Activated CD8-positive, alpha-beta memory T cell treated with anti-CD3 and anti-CD28 coated beads for 1 hour (primary cell): ENCODE measurements around the gene KRTAP9-7.
A peak's percentile ranks its signal among the peaks of the same experiment; 100 is the strongest.
"Not testable (repeated sequence)": the region's sequence is repeated elsewhere in the genome, so short reads cannot be mapped to it uniquely, and the experiment has no call there.

ENCODE experiments used
- DNase-seq, 2 donors: peaks; one replicate each; pipeline ENCODE4 v3.0.0-alpha.2; 2020; ENCODE audit warnings: low read depth in 1 of 2; ENCODE audit errors: extremely low read depth in 1 of 2

The KRTAP9-7 gene

DNA sequence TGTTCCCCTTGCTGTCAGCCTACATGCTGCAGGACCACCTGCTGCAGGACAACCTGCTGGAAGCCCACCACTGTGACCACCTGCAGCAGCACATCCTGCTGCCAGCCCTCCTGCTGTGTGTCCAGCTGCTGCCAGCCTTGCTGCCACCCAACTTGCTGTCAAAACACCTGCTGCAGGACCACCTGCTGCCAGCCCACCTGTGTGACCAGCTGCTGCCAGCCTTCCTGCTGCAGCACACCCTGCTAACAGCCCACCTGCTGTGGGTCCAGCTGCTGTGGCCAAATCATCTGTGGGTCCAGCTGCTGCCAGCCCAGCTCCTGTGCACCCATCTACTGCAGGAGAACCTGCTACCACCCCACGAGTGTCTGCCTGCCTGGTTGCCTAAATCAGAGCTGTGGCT, 4.2 kb upstream of the KRTAP9-7 start:
- DNase-seq = not testable (repeated sequence)

DNA sequence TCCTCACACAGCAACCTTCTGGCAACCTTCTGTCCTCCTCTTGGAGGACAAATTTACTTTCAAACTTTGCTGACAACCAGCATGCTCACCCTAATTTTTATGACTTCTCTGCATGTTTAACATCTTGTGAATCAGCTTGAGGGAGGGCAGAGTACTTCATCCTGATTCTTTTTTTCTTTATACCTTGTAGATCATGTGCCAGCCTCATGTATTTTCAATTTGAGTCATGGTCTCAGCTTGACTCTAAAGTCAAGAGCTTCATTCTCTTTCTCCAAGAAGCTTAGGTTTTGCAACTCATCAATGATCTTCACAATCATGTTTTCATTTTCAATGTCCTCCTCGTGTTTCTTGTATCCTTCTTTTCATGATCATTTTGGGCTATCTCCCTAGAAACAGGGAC, 3.6 kb upstream of the KRTAP9-7 start:
- no peak for DNase-seq

DNA sequence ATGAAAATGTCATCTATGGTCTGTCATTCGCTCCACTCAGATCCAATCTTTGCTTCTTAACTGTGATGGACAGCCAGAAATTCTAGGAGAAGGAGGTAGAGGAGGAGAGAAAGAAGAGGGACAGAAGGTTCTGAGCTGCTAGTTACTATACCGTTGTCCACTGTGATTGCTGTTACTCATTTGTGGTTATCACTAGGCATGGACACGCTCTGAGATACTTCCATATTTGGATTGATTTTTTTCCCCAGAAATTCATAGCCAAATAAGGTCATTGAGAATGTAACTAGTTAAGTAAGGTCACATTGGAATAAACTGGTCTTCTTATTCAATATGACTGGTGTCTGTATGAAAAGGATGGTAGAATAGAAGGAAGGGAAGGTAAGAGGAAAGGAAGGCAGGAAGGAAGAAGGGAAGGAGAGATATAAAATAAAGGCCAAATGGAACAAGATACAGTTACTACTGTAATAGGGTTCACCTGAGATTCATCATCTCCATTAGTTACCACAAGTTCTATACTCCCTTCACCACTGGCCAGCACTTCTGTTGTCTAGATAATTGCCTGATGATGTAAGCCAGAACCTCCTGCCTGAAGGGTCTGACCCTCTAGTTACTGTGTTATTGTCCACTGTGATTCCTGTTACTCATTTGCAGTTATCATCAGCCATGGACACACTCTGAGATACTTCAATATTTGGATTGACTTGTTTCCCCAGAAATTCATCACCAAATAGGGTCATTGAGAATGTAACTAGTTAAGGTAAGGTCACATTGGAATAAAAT, 2.9 kb downstream of the KRTAP9-7 start:
- no peak for DNase-seq

DNA sequence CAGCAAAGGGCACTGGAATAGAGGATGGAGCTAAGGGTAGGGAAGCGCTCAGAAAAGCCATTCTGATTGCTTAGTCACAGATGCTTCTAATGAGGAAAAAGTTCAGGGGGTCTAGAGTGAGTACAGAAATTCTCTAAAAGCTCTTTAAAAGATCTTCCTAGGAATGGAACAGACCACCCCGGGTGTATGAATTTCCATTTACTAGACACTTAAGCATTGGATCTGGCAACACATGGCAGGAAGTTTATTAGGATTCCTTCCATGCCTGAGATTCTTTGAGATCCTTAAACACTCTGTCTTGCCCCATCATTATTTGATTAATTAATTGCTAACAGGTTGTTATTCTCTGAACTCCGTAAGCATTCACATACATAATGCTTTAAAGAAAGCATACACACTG, 8.5 kb downstream of the KRTAP9-7 start:
- DNase-seq = no peak

DNA sequence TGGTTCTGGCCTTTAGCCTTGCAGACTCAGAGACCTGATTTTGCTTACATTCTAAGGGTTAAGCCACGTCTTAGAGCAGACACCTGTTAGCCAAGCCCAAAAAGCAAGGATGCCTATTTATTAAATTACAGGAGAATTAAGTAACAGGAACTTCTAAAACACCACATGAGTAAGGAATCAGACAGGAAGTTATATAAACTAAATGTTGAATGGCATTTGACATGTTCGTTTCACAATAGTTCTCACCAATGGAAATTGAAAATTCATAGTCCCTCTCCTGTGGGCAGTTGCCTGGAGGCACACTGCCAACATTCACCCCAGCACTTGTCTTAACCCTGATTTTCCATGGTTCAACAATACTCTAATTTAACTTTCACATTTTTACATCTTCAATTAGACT, 9.0 kb downstream of the KRTAP9-7 start:
- no peak for DNase-seq

DNA sequence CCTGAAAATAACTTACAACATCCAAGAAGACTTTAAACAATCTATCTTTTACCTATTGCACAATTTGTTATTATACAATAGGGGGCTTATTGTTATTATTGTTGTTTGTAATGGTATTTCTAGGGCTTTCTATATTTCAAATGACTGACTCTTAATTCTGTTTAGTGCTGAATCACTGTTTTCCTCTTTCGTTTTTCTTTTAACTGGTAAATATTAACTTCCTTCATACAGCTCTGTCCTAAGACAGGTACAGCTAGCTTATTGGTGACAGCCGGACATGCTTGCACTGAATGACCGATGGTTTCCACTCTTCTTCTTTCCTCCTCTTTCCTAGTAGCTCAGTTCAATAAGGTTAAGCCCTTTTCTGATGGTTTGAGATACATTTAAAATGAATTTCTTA, 11.6 kb downstream of the KRTAP9-7 start:
- DNase-seq = no peak

DNA sequence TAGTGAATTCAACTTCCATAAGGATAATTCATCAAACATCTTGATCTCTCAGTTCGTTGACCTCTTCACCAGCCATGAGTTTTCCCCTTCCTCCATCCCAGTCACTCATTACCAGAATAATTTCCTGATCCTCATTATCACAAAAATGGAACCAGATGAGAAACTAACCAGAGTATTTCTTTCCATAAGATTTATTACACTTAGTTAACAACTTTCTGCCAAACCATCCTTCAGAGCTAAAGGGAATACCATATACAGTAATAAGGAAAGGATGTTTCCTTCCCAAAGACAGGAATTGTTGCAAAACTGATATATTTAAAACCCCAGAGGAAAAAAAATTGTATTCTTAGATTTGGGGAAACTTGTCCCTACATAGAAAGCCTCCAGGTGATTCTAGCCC, 18.5 kb downstream of the KRTAP9-7 start:
- DNase-seq = no peak

DNA sequence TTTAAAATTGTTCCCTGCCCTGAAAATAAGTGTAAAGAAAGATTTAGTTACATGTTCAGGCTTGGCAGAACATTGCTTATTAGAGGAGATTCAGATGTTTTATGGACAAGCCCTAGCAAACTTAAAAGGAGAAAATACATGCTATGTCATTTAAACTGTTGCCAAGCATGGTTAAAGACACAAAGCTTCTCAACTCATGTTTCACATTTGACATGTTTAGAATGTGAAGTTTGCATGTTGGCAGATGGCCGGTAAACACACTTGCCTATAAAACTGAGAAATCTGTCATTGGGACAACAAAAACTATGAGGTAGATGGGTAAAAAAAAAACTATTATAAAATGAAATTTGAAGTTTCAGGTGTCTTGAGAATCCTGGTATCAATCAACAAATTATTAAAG, 21.3 kb downstream of the KRTAP9-7 start:
- DNase-seq = no peak

DNA sequence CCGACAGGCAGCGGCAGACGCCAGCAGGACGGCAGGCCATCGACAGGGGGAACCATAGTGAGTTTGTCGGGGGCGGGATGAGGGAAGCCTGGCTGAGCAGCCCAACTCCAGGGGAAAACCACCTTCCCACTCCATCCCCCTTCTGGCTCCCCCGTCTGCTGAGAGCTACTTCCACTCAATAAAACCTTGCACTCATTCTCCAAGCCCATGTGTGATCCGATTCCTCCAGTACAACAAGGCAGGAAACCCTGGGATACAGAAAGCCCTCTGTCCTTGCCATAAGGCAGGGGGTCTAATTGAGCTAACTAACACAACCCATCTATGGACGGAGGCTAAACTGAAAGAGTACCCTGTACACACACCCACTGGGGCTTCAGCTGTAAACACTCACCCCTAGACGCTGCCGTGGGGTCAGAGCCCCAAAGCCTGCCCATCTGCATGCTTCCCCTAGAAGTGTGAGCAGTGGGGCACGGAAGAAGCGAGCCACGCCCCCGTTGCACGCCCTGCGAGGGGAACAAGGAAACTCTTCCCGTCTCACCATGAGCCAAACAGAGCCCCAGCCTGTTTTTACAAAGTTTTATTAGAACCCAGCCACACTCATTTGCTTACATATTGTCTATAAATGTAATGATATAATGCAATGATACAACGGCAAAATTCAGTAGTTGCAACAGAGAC, 23.1 kb downstream of the KRTAP9-7 start:
- no peak for DNase-seq

DNA sequence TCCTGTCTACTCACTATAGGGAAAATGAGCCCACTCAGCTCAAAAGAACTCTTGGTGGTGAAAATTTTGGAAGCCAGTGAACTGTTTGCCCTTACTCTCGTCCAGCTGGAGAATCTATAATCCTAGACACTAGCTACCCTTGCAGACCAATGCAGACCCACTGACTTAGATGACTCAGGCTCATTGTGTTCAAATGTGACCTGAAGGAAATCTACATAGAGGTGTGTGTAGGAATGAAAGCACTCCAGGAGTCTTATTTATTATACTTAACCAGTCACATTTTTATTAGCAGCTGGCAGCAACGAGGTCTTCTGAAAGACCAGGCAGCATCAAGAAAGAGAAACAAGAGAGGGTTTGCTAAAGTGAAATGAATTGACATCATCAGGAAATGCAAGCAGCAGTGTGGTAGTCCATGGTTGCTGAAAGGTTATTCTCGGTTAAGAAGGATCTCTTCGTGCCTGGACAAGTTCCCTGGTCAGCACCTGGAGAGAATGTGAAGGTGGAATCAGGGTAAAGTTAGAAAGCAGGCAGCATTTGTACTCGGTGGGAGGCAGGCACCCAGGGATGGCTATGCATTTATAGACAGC, 25.8 kb downstream of the KRTAP9-7 start:
- no peak for DNase-seq

DNA sequence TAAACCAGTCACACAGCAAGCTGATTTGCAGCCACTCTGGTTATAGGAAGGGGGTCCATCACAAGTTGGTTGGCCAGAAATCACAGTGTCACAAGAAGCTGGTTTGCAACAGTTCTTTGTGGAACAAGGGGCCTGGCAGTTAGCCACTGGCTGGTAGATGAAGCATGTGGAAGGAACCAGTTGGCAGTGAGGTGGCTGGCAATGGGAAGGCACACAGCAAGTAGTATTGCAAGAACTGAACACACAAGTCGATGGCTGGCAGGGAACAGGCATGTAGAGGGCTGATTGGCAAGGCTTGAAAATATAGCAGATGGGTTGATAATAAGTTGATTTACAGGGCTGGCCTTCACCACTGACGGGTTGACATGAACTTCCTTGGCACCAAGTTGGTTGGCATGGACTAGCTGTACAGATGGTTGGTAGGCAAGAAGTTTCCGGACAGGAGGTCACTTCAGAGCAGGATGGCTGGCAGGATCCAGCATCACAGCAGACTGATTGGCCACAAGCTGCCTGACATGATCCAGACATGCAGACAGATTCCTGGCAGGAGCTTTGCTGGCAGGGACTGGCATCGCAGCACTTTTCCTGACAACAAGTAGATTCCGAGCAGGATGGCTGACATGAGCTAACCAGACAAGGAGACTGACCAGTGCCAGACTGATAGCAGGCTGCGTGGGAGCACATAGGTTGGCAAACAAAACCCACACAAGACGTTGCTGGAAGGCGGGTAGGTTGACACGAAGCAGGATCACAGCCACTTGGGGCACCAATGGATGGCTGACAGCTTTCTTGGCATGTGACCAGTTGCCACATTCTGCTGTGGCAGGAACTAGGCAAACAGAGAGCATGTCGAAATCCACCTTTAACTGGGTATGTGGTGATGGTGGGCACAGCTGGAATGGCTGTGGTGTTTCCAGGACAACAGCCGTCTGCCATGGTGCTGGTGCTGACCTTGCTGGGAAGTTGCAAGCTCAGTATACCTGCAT, 26.7 kb downstream of the KRTAP9-7 start, which contains the start of gene KRTAP29-1:
TSS of gene KRTAP29-1 (minus strand) at position 936 of the 986 bp plus-strand sequence. CDS start at position 936, 0 bp downstream.
- no peak for DNase-seq

DNA sequence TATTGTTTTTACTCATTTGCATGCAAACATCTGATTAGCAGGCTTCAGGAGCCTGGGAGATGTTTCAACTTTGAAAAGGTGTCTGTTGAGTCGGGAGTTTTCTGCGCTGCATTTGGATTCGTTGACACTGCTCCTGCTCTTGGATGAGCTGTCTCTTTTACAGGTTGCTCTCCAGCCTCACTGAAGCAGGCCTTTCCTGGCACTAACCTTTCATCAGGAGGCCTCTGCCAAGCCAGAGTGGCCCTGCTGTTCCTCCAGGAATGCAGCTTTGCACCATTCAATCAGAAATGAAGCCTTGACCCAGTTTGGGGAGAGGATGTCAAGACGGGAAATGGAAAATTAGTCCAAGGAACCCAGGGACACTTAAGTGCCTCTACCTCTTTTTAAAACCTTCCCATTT, 27.5 kb downstream of the KRTAP9-7 start:
- DNase-seq = no peak

DNA sequence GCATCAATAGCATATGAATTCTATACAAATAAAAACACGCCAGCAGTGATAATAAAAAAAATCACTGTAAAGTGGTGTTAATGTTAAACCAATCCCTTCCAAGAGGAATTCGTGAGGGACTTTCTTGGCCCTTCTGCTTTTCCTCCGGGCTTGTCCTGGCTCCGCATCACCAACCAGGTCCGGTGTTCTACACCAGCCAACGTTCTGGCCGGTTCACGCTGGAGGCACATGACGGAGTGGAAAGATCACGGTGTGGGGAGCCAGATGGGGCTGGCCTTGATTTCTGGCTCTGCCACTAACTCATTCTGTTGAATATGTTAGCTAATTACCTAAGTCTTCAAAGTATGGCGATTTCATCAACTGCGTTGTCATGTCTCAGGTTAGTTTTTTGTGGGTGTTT, 28.6 kb downstream of the KRTAP9-7 start:
- no peak for DNase-seq

DNA sequence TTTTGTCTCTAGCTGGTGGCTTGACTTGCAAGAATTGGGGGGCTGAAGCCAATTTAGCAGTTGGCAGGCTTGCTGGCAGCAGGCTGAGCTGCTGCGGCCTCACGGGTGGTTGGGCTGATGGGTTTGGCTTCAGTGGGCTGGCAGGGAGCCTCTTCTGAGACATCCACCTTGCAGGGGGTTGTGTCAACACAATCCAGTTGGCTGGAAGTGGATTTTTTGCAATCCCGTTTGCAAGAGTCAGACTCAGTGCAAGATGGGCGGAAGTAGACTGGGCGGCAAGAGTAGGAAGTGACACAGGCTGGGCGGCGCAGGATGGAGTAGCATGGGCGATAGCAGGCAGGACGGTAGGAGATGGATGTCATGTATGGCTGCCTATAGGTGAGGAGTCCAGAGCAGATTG, 32.1 kb downstream of the KRTAP9-7 start:
- no peak for DNase-seq

DNA sequence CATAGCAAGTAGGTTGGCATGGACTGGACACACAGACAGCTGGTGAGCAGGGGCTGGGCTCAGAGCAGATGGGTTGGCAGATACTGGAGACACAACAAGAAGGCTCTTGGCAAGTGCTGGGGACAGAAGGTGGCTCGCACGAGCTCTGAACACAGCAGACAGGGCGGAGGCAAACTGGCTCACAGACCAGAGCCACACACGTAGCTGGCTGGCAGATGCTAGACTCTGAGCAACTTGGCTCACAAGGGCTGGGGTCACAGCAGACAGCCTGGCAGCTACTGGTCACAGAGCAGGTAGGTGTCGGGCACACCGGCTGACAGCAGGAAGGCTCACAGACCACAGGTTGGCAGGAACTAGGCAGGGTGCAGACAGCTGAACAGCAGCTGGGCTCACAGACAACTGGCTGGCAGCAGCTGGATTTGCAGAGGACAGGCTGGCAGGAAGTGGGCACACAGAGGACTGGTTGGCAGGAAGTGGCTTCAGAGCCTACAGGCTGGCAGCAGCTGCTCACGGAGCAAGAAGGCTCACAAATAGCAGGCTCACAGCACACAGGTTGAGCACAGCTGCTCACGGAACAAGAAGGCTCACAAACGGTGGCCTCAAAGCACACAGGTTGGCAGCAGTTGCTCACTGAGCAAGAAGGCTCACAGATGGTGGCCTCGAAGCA, 32.9 kb downstream of the KRTAP9-7 start:
- DNase-seq = peak; percentile 51 to 52

DNA sequence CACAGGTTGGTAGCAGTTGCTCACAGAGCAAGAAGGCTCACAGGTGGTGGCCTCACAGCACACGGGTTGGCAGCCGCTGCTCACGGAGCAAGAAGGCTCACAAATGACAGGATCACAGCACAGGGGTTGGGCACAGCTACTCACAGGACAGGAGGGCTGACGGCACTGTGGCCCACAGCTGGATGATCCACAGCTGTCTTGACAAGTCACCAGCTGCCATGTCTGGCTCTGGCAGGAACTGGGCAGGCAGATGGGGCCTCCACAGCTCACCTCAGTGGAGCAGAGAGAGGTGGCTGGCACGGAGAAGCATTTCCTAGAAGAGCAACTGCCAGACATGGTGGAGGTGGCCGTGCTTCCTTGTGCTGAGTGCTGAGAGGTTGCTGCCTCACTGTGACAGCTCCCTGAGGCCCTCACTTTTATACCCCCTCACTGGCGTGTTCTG, 33.4 kb downstream of the KRTAP9-7 start, which contains the start of gene KRTAP16-1:
TSS of gene KRTAP16-1 (minus strand) at position 392 of the 442 bp plus-strand sequence. CDS start at position 336, 56 bp downstream.
- peak in 1 of 2 donors; percentile 14 for DNase-seq

DNA sequence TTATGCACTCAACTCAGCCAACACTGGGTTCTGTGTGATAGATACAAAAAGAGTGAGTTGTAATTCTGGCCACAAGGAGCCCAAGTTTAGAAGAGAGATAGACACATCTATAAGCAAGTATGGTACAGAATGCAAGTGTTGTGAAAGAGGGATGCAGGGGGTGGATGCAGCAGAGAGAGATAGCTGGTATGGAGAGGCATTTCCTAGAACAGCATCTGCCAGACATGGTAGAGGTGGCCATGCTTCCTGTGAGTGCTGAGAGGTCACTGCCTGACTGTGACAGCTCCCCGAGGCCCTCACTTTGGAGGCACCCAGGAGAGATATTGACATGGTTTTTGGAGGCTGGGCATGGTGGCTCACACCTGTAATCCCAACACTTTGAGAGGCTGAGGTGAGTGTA, 35.6 kb downstream of the KRTAP9-7 start:
- DNase-seq = no peak

DNA sequence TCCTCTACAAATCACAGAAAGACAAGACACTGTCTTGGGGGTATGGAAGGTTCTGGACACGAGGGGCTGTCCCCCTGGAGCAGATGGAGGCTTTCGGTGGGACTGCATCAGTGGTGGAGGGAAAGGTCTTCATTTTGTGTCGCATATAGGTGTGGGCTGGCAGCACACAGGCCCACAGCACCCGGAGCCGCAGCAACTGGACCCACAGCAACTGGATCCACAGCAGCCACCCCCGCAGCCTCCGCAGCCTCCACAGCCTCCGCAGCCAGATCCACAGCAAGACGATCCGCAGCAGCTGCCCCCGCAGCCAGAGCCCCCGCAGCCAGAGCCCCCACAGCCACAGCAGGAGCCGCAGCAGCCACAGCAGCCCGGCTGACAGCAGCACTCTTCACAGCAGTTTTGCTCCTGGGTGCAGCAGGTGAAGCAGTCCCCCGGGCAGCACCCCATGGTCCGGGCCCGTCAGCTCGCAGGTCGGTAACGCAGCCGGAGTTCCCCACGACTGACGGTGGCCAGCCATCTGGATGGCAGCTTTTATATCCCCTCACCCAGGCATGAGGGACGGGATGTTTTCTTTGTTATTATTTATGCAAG, 39.8 kb downstream of the KRTAP9-7 start, which contains the start of gene KRTAP17-1:
TSS of gene KRTAP17-1 (minus strand) at position 507 of the 591 bp plus-strand sequence. CDS start at position 447, 60 bp downstream.
- DNase-seq = no peak

DNA sequence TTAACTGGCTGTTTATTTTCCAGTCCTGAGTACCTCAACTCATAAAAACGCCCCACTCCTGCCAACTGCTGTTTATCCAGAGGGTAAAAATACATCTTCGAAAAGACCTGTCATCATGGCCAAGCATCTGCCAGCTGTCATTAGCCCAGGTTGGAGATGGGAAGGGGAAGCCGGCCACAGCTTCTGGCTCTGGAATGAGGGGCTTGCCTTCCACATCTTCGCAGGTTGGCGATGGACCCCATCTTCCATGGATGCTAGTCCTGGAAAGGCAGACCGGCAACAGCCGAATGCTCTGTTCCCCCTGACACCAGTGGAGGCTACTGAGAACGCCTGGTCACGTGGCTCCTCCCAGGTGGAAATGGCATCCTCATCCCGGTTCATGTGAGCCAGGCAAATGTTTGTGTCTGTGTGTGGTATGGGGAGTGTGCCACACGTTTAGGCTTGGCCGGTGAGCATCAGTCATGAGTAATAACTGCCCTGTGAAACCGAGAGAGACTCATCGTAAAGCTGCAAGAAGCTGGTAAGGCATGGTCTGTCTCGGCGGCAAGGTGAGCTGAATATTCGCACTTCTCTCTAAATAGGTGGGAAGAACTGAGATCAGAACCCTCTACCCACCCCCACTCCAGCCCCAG, 40.4 kb downstream of the KRTAP9-7 start:
- DNase-seq = no peak
